H1 (cell line): ENCODE data around the gene FAT1. TPM values are rescaled to one million over a fixed set of nuclear protein-coding genes. Genes with fewer than 3 reads are reported as not detected.

Experiments used
- CHD2 ChIP-seq: IDR thresholded peaks from 2 replicates; pipeline ENCODE4 v1.6.1; 2012; ENCODE audit warnings: low read length, improper control_type of control experiment
- CHD7 ChIP-seq: fragments of 300-600 bp; sonication (generic); IDR thresholded peaks from 2 replicates; pipeline ENCODE4 v1.7.1; 2012; ENCODE audit warnings: low read length, moderate library complexity, mild to moderate bottlenecking, inconsistent platforms; ENCODE audit not compliant: insufficient replicate concordance
- KDM1A ChIP-seq: fragments of 200-600, 300-600 bp; sonication (generic); IDR thresholded peaks from 2 replicates; pipeline ENCODE4 v1.7.1; 2016; ENCODE audit warnings: mild to moderate bottlenecking, low read length, borderline replicate concordance
- KDM4A ChIP-seq: IDR thresholded peaks from one replicate; pipeline ENCODE4 v1.7.1; 2012; ENCODE audit warnings: low read depth, mild to moderate bottlenecking, moderate library complexity, low read length, inconsistent platforms; ENCODE audit not compliant: severe bottlenecking
- NANOG ChIP-seq: IDR thresholded peaks from 2 replicates; pipeline ENCODE4 v1.6.1; 2011; ENCODE audit warnings: low read length, low read depth, mild to moderate bottlenecking, inconsistent platforms; ENCODE audit not compliant: insufficient read depth, poor library complexity, severe bottlenecking
- TAF1 ChIP-seq: IDR thresholded peaks from 2 replicates; pipeline ENCODE4 v1.6.1; 2011; ENCODE audit warnings: mild to moderate bottlenecking, low read depth, low read length
- TBP ChIP-seq: IDR thresholded peaks from 2 replicates; pipeline ENCODE4 v1.6.1; 2011; ENCODE audit warnings: low read depth, low read length, improper control_type of control experiment
- ZNF274 ChIP-seq: IDR thresholded peaks from 2 replicates; pipeline ENCODE4 v1.7.0; 2012; ENCODE audit warnings: low read length, borderline replicate concordance; ENCODE audit errors: extremely low read depth
- polyA plus RNA-seq, 7 experiments: library from polyadenylated mRNA; depleted of rRNA in 3 of 7; stranded (reverse) in 5 of 7; unstranded in 2 of 7; fragments of >200 nt in 5 of 7; fragments of 200-250 nt in 2 of 7; gene quantifications; 1 replicate in 5 of 7; 2 replicates in 1 of 7; 4 replicates in 1 of 7; pipeline versions ENCODE4 v1.2.1 to v1.2.3, GENCODE V29; 2011 to 2013; ENCODE audit warnings: missing spikeins in 2 of 7, mixed read lengths in 2 of 7
- total RNA-seq: library from RNA; stranded (reverse); fragmentation: NEBNext Ultra II Directional; extraction: Animal tissue kit (Norgen Biotek cat#: 25700); gene quantifications from 2 replicates; pipeline ENCODE4 v1.2.1, GENCODE V29; 2021

The FAT1 gene
- total and polyA plus RNA-seq, 2 of the 8 experiments (the other 6 are each of a cell fraction or from before 2014, with no cell fraction given) = 94.4 to 137 TPM

- TF ChIP-seq CHD7 (no peak), CHD2 (no peak), TAF1 (no peak), NANOG (no peak), TBP (no peak), KDM4A (no peak), ZNF274 (no peak), KDM1A (no peak)
Observed at GRCh38 chr4:186623546-186623945, 100.1 kb downstream of the FAT1 start (continued).
